ENCODE results near the gene MSMB.
"Not testable (repeated sequence)": the region's sequence is repeated elsewhere in the genome, so short reads cannot be mapped to it uniquely, and the experiment has no call there.

MSMB gene

DNA sequence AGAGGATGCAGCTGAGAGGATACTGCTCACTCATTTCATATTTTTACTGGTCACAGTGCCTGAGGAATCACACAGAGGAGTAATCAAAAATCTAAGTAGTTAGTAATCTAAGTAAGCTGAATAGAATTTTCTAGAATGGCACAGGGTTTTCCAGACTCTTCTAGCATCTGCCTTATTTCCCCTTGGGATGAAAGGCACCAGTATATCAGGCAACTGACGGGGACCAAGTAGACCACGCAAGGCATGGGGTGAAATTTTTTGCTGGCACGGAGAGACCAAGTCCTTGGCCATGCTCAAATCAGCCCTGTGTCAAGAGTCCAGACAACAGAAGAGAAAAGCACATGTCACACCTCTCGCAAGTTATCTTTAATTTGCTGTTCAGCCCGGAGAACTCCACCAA, 29.9 kb downstream of the MSMB start:
- no peak for FAIRE-seq
- TF ChIP-seq TAF1 (IDR thresholded peaks at IDR 0.05; ENCODE audit: borderline replicate concordance, low read depth, low read length) (no peak), POLR2AphosphoS5 (IDR thresholded peaks at IDR 0.05; ENCODE audit: low read depth, low read length) (no peak), POLR2A (IDR thresholded peaks at IDR 0.05; ENCODE audit: low read depth, low read length) (no peak)
- no peak for DNase-seq (ENCODE audit: insufficient read length)

DNA sequence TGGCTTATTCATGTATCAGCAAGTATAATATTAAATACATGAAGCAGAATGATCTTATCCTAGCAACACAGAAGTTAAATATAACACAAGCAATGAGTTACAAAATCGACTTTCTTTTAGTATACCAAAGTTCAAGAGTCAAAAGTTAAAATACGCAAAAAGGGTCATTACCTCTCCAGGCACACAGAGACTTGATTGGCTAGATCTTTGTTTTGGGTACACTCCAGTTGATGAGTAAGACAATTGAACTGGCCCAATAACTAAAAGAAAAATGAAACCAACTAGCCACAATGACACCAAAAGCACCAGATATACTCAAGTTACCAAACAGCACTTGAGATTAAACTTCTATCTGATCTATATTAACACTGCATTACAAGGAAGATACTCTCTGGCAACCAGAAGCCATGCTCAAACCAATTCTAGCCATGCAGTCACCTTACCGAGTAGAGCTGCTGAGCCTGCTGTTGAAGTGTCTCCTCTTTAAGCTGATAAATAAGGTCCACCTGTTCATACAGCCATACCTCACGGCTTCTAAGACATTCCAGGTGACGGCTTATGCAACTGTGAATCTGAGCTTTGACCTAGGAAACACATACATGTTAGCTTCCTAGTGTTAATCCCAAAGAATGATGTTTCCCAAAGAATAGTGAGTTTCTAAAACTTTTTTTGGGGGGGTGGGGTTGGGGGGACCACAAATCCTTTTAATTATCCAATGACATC, 31.2 kb downstream of the MSMB start:
- TF ChIP-seq POLR2AphosphoS5 (IDR thresholded peaks at IDR 0.05; ENCODE audit: low read depth, low read length) (no peak), POLR2A (IDR thresholded peaks at IDR 0.05; ENCODE audit: low read depth, low read length) (no peak), TAF1 (IDR thresholded peaks at IDR 0.05; ENCODE audit: borderline replicate concordance, low read depth, low read length) (no peak)
- FAIRE-seq (no peak), DNase-seq (ENCODE audit: insufficient read length) (no peak)

DNA sequence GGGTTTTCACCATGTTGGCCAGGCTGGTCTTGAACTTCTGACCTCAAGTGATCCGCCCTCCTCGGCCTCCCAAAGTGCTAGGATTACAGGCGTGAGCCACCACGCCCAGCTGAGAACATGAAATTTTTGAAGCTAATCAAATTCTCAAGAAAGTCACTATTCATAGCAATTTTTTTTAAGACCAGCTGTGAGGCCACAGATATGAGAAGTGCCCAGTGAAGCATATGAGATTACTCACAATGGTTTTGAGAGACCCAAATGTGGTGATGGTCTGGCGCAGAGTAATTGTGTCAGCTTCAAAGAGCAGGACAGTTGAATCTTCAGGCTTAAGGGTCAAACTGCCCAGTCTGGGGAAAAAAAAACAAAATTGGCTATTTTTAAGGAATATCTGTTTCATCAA, 31.9 kb downstream of the MSMB start:
- no peak for DNase-seq (ENCODE audit: insufficient read length)
- no peak for TF ChIP-seq TAF1 (IDR thresholded peaks at IDR 0.05; ENCODE audit: borderline replicate concordance, low read depth, low read length)
- no peak for TF ChIP-seq POLR2AphosphoS5 (IDR thresholded peaks at IDR 0.05; ENCODE audit: low read depth, low read length)
- TF ChIP-seq POLR2A (IDR thresholded peaks at IDR 0.05; ENCODE audit: low read depth, low read length): no peak
- FAIRE-seq: no peak

DNA sequence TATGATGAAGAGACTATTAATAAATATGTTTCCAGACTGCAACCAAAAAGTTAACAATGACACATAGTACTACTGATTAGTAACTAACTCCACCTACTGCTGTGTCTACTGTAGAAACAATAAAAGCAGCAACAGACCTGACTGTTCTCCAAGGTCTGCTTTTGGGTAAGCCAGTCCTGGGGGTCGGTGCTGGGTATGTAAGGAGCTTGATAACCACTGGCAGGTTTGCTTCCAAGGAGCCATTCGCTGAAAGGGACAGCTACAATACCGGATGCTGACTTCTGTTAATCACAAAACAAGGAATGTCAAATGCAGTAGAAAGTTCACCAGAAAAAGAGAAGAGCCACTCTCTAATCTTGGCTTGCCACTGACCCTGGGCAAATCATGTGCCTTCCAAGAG, 33.3 kb downstream of the MSMB start:
- TF ChIP-seq POLR2A (IDR thresholded peaks at IDR 0.05; ENCODE audit: low read depth, low read length) (no peak), TAF1 (IDR thresholded peaks at IDR 0.05; ENCODE audit: borderline replicate concordance, low read depth, low read length) (no peak), POLR2AphosphoS5 (IDR thresholded peaks at IDR 0.05; ENCODE audit: low read depth, low read length) (no peak)
- no peak for DNase-seq (ENCODE audit: insufficient read length)
- FAIRE-seq: no peak

DNA sequence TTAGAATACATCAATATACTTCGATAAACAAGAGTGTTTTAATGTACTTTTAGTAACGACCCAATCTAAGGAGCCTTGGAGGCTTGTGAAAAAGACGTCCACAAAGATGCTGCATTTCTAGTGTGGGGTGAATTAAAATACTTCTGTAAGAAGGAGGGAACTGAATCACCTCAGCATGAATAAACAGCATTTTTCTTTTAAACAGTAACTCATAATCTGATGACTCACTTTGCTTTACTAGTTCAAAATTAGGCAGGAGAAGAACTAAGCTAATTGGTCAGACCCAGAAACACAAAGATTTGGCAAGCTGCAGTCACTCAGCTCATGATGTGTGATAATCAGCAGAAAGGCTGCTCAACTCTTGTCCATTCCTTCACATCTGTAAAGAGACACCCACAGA, 39.9 kb downstream of the MSMB start:
- TF ChIP-seq POLR2A (IDR thresholded peaks at IDR 0.05; ENCODE audit: low read depth, low read length) (no peak), POLR2AphosphoS5 (IDR thresholded peaks at IDR 0.05; ENCODE audit: low read depth, low read length) (no peak), TAF1 (IDR thresholded peaks at IDR 0.05; ENCODE audit: borderline replicate concordance, low read depth, low read length) (no peak)
- DNase-seq (ENCODE audit: insufficient read length) (no peak), FAIRE-seq (no peak)

DNA sequence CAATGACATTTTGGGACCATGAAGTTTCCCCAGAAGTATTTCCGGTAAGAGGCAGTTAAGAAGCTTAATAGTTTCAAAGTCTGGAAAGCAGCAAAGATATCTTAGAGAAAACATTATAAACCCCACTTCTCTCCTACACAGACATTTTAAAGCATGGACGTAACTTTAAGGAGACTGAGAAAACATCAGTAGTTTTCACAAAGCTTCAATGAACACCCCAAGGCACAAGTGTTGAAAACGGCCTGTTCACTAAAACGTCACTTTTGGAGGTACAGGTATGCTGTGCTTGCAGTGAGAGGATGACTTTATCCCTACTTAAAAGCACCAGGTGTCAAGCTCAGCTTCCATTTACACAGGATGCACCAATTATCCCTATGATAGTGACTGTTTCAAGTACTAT, 40.7 kb downstream of the MSMB start:
- no peak for TF ChIP-seq TAF1 (IDR thresholded peaks at IDR 0.05; ENCODE audit: borderline replicate concordance, low read depth, low read length)
- no peak for TF ChIP-seq POLR2A (IDR thresholded peaks at IDR 0.05; ENCODE audit: low read depth, low read length)
- TF ChIP-seq POLR2AphosphoS5 (IDR thresholded peaks at IDR 0.05; ENCODE audit: low read depth, low read length): no peak
- no peak for DNase-seq (ENCODE audit: insufficient read length)
- FAIRE-seq: no peak

DNA sequence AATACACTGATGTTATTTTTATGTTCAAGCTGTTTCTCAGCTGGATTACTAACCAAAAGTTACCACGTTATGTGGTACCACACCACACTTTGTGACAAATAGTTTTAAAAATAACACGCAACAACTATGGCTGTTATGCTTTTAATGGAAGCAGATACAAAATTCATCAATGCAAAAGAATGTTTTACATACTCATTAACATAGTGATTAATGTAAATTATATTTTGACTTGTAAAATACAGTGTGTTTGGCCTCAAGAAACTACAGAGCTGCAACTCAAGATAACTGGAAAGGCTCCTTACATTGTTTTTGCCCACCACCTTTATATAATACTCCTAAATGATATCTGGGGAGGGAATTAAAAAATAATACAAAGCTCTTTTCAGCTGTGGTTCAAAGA, 41.1 kb downstream of the MSMB start:
- DNase-seq (ENCODE audit: insufficient read length) (no peak), FAIRE-seq (no peak)
- no peak for TF ChIP-seq POLR2A (IDR thresholded peaks at IDR 0.05; ENCODE audit: low read depth, low read length)
- TF ChIP-seq POLR2AphosphoS5 (IDR thresholded peaks at IDR 0.05; ENCODE audit: low read depth, low read length): no peak
- no peak for TF ChIP-seq TAF1 (IDR thresholded peaks at IDR 0.05; ENCODE audit: borderline replicate concordance, low read depth, low read length)

DNA sequence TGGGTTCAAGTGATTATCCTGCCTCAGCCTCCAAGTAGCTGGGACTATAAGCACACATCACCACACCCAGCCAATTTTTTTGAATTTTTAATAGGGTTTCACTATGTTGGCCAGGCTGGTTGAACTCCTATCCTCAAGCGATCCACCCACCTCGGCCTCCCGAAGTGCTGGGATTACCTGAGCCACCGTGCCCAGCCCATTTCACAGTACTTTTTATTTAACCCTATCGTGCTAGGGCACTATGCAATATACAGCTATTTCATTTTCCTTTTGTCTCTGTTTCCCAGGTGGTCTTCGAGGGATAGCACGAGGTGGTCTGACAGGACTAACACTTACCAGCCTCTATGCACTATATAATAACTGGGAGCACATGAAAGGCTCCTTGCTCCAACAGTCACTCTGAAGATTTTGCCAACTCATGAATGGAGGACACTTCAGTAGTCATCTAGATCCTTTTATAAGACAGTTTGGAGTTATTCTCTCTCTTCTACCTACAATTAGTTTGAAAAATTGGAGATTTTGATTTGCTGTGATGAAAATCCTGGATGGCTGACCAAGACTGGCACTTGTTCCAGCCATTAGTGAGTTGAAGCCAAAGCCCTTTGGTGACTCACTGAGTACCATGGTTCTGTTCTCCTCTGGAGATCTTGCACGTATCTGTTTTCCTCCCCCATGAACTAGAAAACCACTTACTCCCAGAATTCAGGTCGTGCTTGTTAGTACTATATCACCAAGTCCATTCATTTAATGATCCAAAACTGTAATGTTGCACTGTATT, 43.0 kb downstream of the MSMB start:
- TF ChIP-seq POLR2AphosphoS5 (IDR thresholded peaks at IDR 0.05; ENCODE audit: low read depth, low read length): no peak
- no peak for TF ChIP-seq TAF1 (IDR thresholded peaks at IDR 0.05; ENCODE audit: borderline replicate concordance, low read depth, low read length)
- TF ChIP-seq POLR2A (IDR thresholded peaks at IDR 0.05; ENCODE audit: low read depth, low read length): no peak
- no peak for DNase-seq (ENCODE audit: insufficient read length)
- no peak for FAIRE-seq

DNA sequence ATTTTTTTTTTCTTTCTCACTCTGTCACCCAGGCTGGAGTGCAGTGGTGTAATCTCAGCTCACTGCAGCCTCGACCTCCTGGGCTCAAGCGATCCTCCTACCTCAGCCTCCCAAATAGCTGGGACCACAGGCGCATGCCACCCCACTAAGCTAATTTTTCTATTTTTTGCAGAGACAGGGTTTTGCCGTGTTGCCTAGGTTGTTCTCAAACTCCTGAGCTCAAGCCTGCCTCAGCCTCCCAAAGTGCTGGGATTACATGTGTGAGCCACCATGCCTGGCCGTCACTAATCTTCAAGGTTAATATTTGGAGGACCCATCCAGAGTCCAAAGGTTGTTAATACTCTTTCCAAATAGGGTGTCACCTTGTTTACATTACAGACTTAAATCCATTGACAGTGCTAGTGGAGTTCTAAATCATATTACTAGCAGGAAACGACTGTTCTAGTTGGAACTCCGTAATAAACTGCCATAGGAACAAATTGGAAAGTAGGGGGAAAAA, 43.8 kb downstream of the MSMB start:
- not testable (repeated sequence) for DNase-seq (ENCODE audit: insufficient read length); FAIRE-seq

DNA sequence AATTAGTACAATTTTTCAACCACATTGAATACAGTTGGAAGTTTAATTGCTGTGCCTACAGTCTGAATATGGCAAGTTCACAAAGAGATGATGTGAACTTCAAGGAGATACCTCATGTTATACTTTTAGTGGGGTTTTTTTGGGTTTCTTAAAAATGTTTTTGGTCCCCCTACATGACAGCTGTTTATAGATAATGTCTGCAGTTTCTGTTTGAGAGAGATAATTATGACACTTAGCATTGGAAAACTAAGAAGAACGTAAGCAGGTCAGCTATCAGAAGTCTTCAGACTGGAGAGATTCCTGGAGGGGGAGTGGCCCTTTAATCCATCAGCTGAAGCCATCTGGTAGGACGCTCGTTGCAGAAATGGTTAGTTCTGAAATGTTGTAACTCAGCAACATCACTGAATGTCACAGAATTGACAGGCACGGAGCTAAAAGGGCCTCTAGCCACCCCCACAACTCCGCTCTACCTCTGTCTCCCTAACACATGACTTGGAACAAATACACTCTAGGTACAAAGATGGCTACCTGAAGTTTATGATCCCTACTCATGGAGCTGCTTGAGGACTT, 44.8 kb downstream of the MSMB start:
- FAIRE-seq: no peak
- DNase-seq (ENCODE audit: insufficient read length): no peak
- no peak for TF ChIP-seq TAF1 (IDR thresholded peaks at IDR 0.05; ENCODE audit: borderline replicate concordance, low read depth, low read length)
- no peak for TF ChIP-seq POLR2A (IDR thresholded peaks at IDR 0.05; ENCODE audit: low read depth, low read length)
- TF ChIP-seq POLR2AphosphoS5 (IDR thresholded peaks at IDR 0.05; ENCODE audit: low read depth, low read length): no peak

DNA sequence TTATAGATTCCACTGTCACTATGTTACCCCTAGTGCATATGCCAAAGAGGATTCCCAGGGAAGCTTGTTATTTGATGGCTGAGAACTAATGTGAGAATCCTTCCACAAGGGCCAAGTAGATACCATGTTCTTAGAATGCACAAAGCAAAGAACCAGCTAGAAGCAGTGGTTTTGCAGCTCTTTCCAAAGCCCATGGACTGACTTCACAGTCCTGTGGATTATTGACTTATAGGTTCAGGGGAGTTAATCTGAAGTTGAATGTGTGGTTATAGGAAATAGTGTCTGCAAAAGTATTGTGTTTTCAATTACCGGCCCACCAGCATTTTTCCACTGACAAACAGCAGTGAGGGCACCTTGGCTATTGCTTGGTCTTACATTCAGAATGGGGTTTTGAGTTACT, 45.5 kb downstream of the MSMB start:
- DNase-seq (ENCODE audit: insufficient read length) (no peak), FAIRE-seq (no peak)
- TF ChIP-seq TAF1 (IDR thresholded peaks at IDR 0.05; ENCODE audit: borderline replicate concordance, low read depth, low read length) (no peak), POLR2A (IDR thresholded peaks at IDR 0.05; ENCODE audit: low read depth, low read length) (no peak), POLR2AphosphoS5 (IDR thresholded peaks at IDR 0.05; ENCODE audit: low read depth, low read length) (no peak)

DNA sequence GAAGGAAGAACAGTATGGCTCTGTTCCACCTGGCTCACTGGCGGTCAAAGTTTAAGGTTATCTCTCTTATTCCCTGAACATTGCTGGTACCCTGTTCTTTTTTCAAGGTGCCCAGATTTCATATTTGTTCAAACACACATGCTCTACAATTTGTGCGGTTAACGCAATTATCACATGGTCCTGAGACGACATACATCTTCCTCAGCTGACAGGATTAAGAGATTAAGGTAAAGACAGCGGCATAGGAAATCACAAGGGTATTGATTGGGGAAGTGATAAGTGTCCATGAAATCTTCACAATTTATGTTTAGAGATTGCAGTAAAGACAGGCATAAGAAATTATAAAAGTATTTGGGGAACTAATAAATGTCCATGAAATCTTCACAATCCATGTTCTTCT, 46.1 kb downstream of the MSMB start:
- not testable (repeated sequence) for DNase-seq (ENCODE audit: insufficient read length); FAIRE-seq

Data from GM12892 (cell line).